Liver (tissue), 9 donors: ENCODE data around the gene LITAFD. TPM values are rescaled to one million over a fixed set of nuclear protein-coding genes. Genes with fewer than 3 reads are reported as not detected.
"Not testable (repeated sequence)": the region's sequence is repeated elsewhere in the genome, so short reads cannot be mapped to it uniquely, and the experiment has no call there.

Source experiments
- DNase-seq: peaks from one replicate; pipeline ENCODE4 v3.0.0-alpha.2; 2017; ENCODE audit warnings: low spot score
- H3K27ac ChIP-seq, 2 donors: one replicate each; pipeline ENCODE4 v1.7.0; 2013; ENCODE audit warnings: inconsistent platforms in 2 of 2, low read length in 2 of 2, control low read depth in 1 of 2, low read depth in 1 of 2, mild to moderate bottlenecking in 1 of 2
- H3K27me3 ChIP-seq, 4 donors: one replicate each; pipeline versions ENCODE4 v1.6.1 to v1.7.0; 2013; ENCODE audit warnings: low read length in 3 of 4, inconsistent platforms in 1 of 4, mild to moderate bottlenecking in 1 of 4, moderate library complexity in 1 of 4; ENCODE audit not compliant: control insufficient read depth in 4 of 4, insufficient read depth in 4 of 4
- H3K36me3 ChIP-seq, 4 donors: one replicate each; pipeline versions ENCODE4 v1.6.1 to v1.7.0; 2013; ENCODE audit warnings: low read length in 3 of 4, mild to moderate bottlenecking in 3 of 4, low read depth in 1 of 4, moderate library complexity in 1 of 4; ENCODE audit not compliant: control insufficient read depth in 4 of 4, insufficient read depth in 3 of 4
- H3K4me1 ChIP-seq, 4 donors: one replicate each; pipeline versions ENCODE4 v1.6.1 to v1.7.0; 2013; ENCODE audit warnings: low read length in 3 of 4, mild to moderate bottlenecking in 3 of 4, moderate library complexity in 1 of 4; ENCODE audit not compliant: control insufficient read depth in 4 of 4, insufficient read depth in 4 of 4
- H3K4me3 ChIP-seq, 3 donors: one replicate each; pipeline versions ENCODE4 v1.6.1 to v1.7.0; 2013; ENCODE audit warnings: low read length in 3 of 3, control low read depth in 1 of 3, low read depth in 1 of 3, mild to moderate bottlenecking in 1 of 3
- H3K9ac ChIP-seq, 2 donors: one replicate each; pipeline ENCODE4 v1.7.0; 2013; ENCODE audit warnings: low read length in 2 of 2, mild to moderate bottlenecking in 2 of 2, moderate library complexity in 2 of 2, control low read depth in 1 of 2, low read depth in 1 of 2
- H3K9me3 ChIP-seq, 4 donors: one replicate each; pipeline versions ENCODE4 v1.6.1 to v1.7.0; 2013; ENCODE audit warnings: low read length in 3 of 4; ENCODE audit not compliant: control insufficient read depth in 4 of 4
- HNF4A ChIP-seq, 2 donors: conservative IDR thresholded peaks; 2 replicates each; pipeline ENCODE4 v1.6.1; 2016; ENCODE audit warnings: antibody characterized with exemption in 2 of 2, mild to moderate bottlenecking in 2 of 2
- JUND ChIP-seq, 2 donors: IDR thresholded peaks; 2 replicates each; pipeline ENCODE4 v1.6.1; 2016; ENCODE audit warnings: antibody characterized with exemption in 2 of 2
- NR2F2 ChIP-seq: IDR thresholded peaks from 2 replicates; pipeline ENCODE4 v1.6.1; 2016; ENCODE audit warnings: antibody characterized with exemption
- TAF1 ChIP-seq: conservative IDR thresholded peaks from 2 replicates; pipeline ENCODE4 v1.6.1; 2016; ENCODE audit warnings: antibody characterized with exemption, mild to moderate bottlenecking
- WGBS: extraction: QIAGEN DNeasy Blood & Tissue Kit; methylation state at CpG from one replicate; pipeline ENCODE4 v1.1.7; 2013; 5-methylcytosine and 5-hydroxymethylcytosine counted together
- polyA plus RNA-seq, 2 donors: library from polyadenylated mRNA; stranded (reverse) in 1 of 2; unstranded in 1 of 2; fragments of 200-250 nt in 1 of 2; fragments of >200 nt in 1 of 2; fragmentation: Nextera tagmentation in 1 of 2; extraction: Ambion mirVana in 1 of 2; gene quantifications; one replicate each; pipeline versions ENCODE4 v1.2.1 to v1.2.3, GENCODE V29; 2013 to 2015
- total RNA-seq, 2 donors: library from RNA; depleted of rRNA; stranded (reverse); fragments of >200 nt; gene quantifications; one replicate each; pipeline ENCODE4 v1.2.3, GENCODE V29; 2014
- donor health status: healthy.
- donor health status: healthy.
- donor health status: healthy.
- donor health status: healthy.
- donor health status: healthy.

LITAFD gene
- total RNA-seq (not detected), polyA plus RNA-seq (not detected)

DNA sequence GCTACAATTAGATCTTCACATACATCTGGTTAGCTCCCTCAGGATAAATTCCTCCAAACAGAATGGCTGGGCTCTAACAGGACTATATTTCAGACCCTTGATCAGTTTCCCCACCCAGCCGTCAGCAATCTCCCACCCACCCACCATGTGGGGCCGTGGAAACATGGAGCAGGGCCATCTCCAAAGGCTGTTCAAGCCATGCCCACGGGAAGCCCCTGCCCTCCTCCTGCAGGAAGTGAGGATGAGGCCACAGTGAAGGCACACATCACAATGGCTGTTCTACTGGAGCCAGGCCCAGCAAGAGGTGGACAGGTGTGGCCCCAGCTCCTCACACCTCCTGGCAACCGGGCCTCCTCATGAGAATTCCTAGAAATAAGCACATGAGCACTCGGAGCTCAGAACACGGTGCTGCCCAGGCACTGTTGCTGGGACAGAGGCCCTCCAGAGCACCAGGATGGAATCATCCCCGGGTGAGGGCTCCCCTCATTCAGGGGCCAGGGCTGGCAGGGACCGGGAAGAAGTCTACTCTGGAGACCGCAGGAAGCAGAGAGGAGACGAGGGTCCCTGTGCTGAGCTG is at the start of gene LITAFD:
Gene LITAFD (plus strand): TSS at position 311 of the 577 bp plus-strand sequence. CDS start 2,005 bp downstream, outside the sequence.
- no peak for TF ChIP-seq JUND (IDR thresholded peaks at IDR 0.05)
- H3K4me1 ChIP-seq = peaks cover 2 to 8% (median 3%) of the 10 kb centered on the region in 4 donors
- no peak within 1 kb of the TSS for H3K4me3 ChIP-seq
- H3K27me3 ChIP-seq = no peaks in the 10 kb centered on the region
- 82% methylated on average over 10 of the region's 10 CpGs for WGBS
- no peaks in the 10 kb centered on the region for H3K9me3 ChIP-seq
- H3K36me3 ChIP-seq = no peaks in the 10 kb centered on the region
- H3K9ac ChIP-seq = no peak within 1 kb of the TSS
- no peak for DNase-seq
- no peak within 1 kb of the TSS for H3K27ac ChIP-seq

DNA sequence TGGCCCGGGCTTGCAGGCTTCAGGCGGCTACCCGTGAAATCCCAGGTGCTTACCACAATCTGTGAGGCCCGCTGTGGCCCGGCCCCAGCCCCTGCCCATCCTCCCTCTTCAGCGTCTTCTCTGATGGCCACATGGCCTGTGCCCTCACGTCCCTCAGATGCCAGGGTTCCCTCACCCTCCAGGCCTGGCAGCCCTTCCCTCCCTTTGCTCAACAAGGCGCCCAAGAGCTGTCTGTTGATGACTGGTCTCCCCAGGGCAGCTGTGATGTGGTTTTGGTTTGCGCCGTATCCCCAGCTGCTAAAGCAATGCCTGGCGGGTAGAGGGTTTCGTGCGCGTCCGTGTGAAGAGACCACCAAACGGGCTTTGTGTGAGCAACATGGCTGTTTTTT is 49.4 kb upstream of the LITAFD start:
- H3K27me3 ChIP-seq = no peaks in the 10 kb centered on the region
- no peak overlapping the region for H3K27ac ChIP-seq
- 86% methylated on average over 16 of the region's 16 CpGs for WGBS
- no peaks in the 10 kb centered on the region for H3K4me1 ChIP-seq
- no peak for DNase-seq
- peaks cover 8 to 26% (median 13%) of the 10 kb centered on the region in 4 donors for H3K36me3 ChIP-seq
- no peak for TF ChIP-seq HNF4A (conservative IDR thresholded peaks at IDR 0.05)
- TF ChIP-seq NR2F2 = no peak
- no peak for TF ChIP-seq TAF1
- no peak overlapping the region for H3K9ac ChIP-seq
- no peak overlapping the region for H3K4me3 ChIP-seq
- no peaks in the 10 kb centered on the region for H3K9me3 ChIP-seq

DNA sequence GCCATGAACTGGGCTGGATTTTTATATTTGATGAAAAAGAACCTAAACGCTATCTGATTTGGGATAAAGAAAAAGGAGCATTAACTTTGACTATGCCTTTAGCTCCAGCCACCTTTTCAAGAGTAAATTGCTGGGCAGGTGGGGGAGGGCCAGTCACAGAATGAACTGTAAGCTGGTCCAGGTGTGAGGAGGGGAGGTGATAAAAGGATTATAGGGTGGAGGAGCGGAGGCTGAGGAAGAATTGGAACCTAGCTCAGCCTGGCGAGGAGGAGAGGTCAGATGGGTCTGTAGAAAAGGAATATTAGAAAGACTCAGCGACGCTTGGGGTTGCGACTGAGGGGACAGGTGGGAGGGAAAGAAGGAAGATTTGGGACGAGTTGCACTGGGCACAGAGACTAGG is 45.4 kb upstream of the LITAFD start:
- H3K4me3 ChIP-seq, H3K9ac ChIP-seq, H3K27ac ChIP-seq, H3K27me3 ChIP-seq, H3K36me3 ChIP-seq, DNase-seq, H3K4me1 ChIP-seq, H3K9me3 ChIP-seq: not testable (repeated sequence)
- 86% methylated on average over 7 of the region's 7 CpGs for WGBS

DNA sequence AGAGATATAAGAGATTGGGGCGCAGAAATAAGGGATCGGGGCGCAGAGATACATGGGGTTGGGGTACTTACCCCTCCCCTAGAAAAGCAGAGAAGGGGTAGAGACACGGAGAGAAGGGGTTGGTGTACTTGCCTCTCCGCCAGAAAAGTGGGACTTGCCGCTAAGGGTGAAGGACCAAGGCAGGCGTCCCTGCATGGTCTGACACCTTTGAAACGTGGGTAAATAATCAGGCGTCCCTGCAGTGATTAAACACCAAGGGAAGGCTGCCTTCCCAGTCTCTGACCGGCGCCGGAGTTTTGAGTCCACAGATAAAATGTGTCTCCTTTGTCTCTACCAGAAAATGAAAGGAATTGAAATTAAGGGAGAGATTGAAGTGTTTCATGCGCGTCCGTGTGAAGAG is 44.6 kb upstream of the LITAFD start:
- H3K27me3 ChIP-seq, H3K36me3 ChIP-seq, H3K9me3 ChIP-seq, H3K4me1 ChIP-seq, H3K27ac ChIP-seq, DNase-seq, H3K9ac ChIP-seq, H3K4me3 ChIP-seq: not testable (repeated sequence)
- 93% methylated on average over 15 of the region's 15 CpGs for WGBS

DNA sequence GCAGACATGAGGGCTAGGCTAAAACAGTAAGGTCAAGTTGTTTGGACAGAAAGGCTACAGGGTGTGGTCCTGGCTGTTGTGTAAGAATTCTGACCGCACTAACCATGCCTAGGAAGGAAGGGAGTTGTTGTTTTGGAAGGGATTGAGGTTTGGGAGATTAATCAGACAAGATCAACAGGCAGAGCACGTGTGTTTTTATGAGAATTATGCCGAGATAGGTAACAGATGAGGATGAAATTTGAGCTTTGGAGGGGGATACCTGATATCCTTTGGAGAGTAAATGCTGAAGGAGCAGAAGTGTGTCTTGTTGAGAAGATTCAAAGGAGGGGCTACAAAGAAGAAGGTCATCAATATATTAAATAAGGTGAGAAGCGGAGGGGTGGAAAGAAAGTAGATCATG is 40.1 kb upstream of the LITAFD start:
- 87% methylated on average over 4 of the region's 4 CpGs for WGBS
- not testable (repeated sequence) for H3K27ac ChIP-seq, H3K4me3 ChIP-seq, H3K36me3 ChIP-seq, H3K27me3 ChIP-seq, DNase-seq, H3K9me3 ChIP-seq, H3K4me1 ChIP-seq, H3K9ac ChIP-seq

DNA sequence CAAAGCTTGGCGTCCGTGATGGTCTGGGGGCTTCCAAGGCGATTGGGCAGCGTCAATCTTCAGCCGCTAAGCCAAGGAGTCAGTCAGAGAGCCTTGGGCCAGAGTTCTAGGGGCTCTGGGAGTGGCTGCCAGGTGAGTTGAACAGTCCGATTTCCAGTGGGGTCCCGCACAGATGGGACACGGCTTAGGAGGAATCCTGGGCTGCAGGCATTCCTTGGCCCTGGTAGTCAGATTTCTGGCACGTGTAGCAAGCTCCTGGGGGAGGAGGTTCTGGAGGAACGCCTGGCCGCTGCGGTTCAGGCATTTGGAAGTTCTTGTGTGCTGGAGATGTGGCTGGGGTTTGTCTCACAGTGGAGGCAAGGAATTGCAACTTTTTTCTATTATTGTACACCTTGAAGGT is 38.9 kb upstream of the LITAFD start:
- H3K4me3 ChIP-seq, H3K27me3 ChIP-seq, DNase-seq, H3K4me1 ChIP-seq, H3K9me3 ChIP-seq, H3K36me3 ChIP-seq, H3K27ac ChIP-seq, H3K9ac ChIP-seq: not testable (repeated sequence)
- 98% methylated on average over 7 of the region's 12 CpGs for WGBS
